ENCODE measurements around the gene S100PBP.

Gene S100PBP

GRCh38 chr1:32888677-32889420 lies 71.4 kb downstream of the S100PBP start:
- no peak for DNase-seq

DNA sequence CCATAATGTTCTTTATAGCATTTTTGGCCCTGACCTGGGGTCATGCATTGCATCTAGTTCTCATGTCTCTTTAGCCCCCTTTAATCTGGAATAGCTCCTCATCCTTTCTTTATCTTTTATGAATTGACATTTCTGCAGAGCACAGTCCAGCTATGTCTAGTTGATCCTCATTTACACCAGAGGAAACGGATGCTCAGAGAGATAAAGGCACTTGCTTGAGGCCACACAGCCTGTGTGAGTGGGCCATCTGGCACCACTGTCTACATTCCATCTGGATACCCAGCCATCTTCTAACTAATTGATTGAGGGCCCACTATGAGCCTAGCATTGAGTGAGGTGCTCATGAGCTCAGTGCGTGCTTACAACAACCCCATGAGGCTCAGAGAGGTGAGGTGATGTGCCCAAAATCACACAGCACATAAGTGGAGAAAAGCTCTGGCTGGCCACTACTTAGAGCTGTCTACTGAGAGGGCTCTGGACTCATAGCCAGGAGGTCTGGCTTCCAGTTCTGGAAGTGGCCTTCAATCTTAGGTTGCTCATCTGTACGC lies 72.4 kb downstream of the S100PBP start:
- DNase-seq, result no peak

- DNase-seq, result no peak
These were observed 73.2 kb downstream of the S100PBP start for GRCh38 chr1:32890516-32891240.

- no peak for DNase-seq
These were observed 73.8 kb downstream of the S100PBP start for GRCh38 chr1:32891241-32891570.

- DNase-seq, result no peak
These were observed 74.2 kb downstream of the S100PBP start for GRCh38 chr1:32891630-32892029.

GRCh38 chr1:32892368-32893197 lies 75.1 kb downstream of the S100PBP start:
- no peak for DNase-seq

DNA sequence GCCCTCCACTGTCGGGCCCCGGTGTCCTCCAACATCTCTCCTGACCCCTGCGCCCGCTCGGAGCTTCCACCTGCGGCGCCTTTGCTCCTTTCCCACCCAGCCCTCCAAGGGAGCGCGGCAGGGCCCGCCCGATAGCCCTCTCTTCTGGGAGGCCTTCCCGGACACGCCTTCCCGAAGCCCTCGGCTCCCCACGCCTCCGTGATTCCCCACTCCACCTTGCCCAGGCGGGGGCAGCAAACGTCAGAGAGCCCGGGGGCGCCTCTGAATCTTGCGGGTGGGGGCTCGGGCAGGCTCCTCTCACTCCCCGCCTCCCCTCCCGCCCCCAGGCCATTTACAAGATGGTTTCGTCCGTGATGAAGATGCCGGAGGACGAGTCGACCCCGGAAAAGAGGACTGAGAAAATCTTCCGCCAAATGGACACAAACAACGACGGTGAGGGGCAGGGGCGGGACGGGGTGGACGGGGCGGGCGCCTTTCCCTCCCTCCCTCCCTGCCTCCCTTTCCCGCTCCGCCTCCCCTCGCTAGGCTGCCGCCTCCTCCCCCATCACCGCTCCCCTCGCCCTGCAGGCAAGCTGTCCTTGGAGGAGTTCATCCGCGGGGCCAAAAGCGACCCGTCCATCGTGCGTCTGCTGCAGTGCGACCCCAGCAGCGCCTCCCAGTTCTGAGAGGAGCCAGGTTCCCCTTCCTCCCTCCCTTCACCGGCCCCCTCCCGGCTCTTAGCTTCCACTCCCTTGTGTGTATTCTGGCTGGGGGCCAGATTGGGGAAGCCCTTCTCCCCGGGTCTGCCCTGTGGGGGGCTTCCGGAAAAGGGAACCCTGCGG lies 76.0 kb downstream of the S100PBP start:
- DNase-seq, result no peak

- no peak for DNase-seq
These were observed 76.7 kb downstream of the S100PBP start for GRCh38 chr1:32894019-32894600.

DNA sequence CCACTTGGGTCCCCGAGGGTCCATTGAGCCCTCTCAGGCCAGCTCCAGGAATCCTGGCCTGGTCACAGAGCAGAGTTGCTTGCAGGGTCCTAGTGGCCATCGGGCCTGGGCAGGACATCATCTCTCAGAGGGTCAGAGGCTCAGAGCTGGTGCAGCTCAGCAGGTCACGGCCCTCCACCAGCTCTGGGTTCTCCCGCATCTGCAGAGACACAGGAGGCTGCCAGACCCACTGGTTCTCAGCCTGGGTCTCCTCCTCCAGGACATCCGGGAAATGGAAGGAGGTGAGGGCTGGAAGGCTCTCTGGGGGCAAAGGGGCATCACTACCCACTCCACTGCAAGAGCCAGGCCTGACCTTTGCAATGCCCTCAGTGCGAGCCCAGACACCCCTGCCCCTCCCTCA lies 77.2 kb downstream of the S100PBP start:
- no peak for DNase-seq

- DNase-seq, result no peak
These were observed 78.1 kb downstream of the S100PBP start for GRCh38 chr1:32895325-32896215.

- DNase-seq, result no peak
These were observed 79.0 kb downstream of the S100PBP start for GRCh38 chr1:32896451-32896850.

DNA sequence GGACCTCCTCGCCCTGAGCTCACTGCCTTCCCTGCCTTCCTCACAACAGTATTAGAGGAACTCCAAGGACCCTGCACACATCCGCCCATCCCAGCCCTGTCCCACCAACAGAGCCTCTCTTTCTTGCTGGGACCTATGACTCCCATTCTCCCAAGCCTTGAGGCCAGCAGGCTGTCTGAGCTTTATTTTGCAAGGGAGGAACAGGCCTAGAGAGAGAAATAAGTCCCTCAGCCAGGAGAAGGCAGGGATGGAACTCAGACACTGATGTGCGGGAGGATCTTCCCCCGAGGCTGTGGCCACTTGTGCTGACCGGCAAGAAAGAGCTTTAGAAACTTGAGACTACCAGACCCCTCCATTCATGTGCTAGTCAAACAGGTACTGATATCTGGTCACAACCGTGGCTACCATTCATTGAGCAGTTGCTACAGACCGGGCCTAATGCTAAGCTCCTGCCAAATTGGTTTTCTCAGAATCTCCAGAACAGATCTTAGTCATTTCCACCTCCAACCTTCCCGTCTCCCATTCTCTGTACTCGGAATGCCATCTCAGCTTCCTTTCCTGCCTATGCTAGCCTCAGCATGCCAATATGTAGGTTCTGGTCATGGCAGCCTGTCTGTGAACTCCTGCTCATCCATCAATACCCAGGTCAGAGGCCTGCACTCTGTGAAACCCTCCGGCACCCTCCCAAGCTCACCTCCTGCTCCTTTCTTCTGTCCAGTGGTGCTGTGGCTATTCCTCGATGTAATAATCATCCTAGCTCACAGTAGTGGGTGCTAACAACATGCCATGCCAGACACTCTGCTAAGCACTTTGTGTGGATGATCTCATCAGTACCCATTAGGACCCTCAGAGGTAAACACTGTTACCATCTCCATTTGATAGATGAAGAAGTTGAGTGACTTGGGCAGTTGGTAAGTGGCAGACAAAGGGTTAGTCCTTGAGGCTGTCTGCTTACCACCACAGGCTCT lies 79.9 kb downstream of the S100PBP start:
- DNase-seq, result no peak

- no peak for DNase-seq
These were observed 80.6 kb downstream of the S100PBP start for GRCh38 chr1:32898056-32898455.

GRCh38 chr1:32898958-32899357 lies 81.5 kb downstream of the S100PBP start:
- DNase-seq, result no peak

DNA sequence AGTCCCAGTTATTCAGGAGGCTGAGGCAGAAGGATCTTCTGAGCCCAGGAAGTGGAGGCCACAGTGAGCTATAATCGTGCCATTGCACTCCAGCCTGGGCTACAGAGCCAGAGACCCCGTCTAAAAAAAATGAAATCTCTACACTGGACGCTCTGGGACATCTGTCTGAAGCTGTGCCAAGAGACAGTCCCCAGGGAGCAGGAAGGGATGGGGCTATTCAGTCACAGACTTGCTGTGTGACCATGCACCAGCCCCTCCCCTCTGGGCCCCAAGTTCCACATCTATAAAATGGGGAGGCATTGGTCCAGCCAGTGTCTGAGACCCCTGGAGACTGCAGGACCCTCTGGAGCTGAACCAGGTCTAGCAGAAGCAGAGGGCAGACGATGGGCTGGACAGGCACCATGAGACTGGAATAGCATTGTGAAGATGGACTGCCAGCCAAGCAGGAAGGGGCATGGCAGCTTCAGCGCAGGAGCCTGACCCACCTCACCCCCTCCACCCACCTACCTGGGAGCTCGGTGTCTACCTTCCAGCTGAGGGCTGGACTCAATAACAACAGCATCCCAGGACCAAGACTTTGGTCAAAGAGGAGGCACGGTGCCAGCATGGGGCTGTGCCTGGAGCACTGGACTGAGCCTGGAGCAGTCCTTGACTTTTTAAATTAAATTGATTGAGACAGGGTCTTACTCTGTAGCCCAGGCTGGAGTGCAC lies 82.3 kb downstream of the S100PBP start:
- no peak for DNase-seq

DNA sequence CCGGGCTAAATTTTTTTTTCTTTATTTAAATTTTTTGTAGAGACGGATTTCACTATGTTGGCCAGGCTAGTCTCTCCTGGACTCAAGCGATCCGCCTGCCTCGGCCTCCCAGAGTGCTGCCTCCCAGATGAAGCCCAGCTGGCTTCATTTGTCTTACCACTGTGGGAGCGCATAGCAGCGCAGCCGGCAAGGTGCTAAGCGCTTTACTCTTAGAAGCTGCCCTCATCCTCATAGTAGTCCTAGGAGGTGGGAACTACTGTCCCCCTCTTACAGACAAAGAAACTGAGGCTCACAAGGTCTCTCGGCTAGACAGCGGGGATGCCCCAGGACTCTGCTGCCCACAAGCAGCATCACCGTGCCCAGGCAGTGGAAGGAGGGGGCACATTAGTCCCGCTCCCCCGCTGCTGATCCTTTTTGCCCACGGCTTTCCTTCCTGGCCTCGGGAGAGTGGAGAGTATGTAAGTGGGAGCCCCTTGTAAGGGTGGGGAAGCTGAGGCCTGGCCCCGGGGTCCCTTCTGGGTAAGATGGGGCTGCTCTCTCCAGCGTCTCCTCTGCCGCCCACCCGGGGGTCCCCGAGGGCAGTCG lies 83.0 kb downstream of the S100PBP start:
- DNase-seq, result no peak

- no peak for DNase-seq
These were observed 83.7 kb downstream of the S100PBP start, which contains the start of gene TMEM54 for GRCh38 chr1:32900956-32901822. Gene TMEM54 (minus strand): TSS chr1:32901389. CDS start chr1:32901238, 151 bp downstream.
